ENCODE data around the gene EPX. TPM values are rescaled to one million over a fixed set of nuclear protein-coding genes. Genes with fewer than 3 reads are reported as not detected.

The EPX gene
- polyA plus RNA-seq, 2 of the 4 experiments (the other 2 are of a cell fraction) = not detected

DNA sequence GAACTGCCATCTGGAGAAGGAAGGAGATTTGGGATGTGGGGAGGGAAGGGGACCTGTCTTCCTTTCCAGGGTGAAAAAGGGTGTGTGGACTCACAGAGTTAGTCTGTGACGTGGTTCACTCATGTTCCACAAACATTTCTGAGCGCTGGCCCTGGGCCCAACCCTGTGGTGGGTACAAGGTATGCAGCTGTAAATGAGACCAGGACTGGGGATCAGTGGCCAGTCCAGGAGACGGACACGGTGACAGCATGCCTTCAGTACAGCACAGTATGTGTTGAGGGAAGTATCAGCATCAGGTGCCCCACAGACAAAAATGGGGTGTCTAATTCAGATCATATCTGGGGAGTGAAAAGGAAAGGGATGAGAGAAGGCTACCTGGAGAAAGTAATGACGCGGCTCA lies 5.5 kb upstream of the EPX start:
- FAIRE-seq (no peak), ATAC-seq (no peak), DNase-seq (ENCODE audit: low read depth in 1 of 2, low spot score in 1 of 2) (no peak)
- H3K27ac ChIP-seq = no peak overlapping the region
- H3K9me3 ChIP-seq = no peaks in the 10 kb centered on the region
- H3K4me2 ChIP-seq = no peak overlapping the region
- no peak overlapping the region for H3K4me3 ChIP-seq
- ChIA-PET CTCF (interaction anchor here (1.6 to 6.1 kb wide), 3 partner anchors 10 to 15 kb away, joined by 6 to 55 read pairs (median 24); no protein-coding TSS in a partner anchor), POLR2A (no interaction called here)
- WGBS (ENCODE audit: missing lambda C conversion rate) = 67% methylated on average over 6 of the region's 6 CpGs
- peaks cover 12% of the 10 kb centered on the region; the same call in 2 of the 3 replicates for H3K4me1 ChIP-seq
- TF ChIP-seq NPAS2 (CRISPR knock-in tag; IDR thresholded peaks at IDR 0.05; ENCODE audit: borderline replicate concordance) (no peak), TFCP2L1 (CRISPR knock-in tag; IDR thresholded peaks at IDR 0.05) (no peak), CEBPB (IDR thresholded peaks at IDR 0.05) (no peak), ZNF302 (CRISPR knock-in tag; IDR thresholded peaks at IDR 0.05) (no peak), ELK1 (IDR thresholded peaks at IDR 0.05; ENCODE audit: low read depth, low read length) (no peak), MAZ (IDR thresholded peaks at IDR 0.05; ENCODE audit: borderline replicate concordance, low read depth, low read length) (no peak), RCOR1 (IDR thresholded peaks at IDR 0.05; ENCODE audit: low read depth, low read length) (no peak), FOSL2 (IDR thresholded peaks at IDR 0.05) (no peak), FOSL2 (CRISPR knock-in tag; IDR thresholded peaks at IDR 0.05) (no peak), ESRRA (IDR thresholded peaks at IDR 0.05; ENCODE audit: borderline replicate concordance, low read length) (no peak), TP53 (CRISPR knock-in tag; IDR thresholded peaks at IDR 0.05) (no peak), RFX5 (IDR thresholded peaks at IDR 0.05) (no peak)

GRCh38 chr17:58187675-58188074 lies 4.9 kb upstream of the EPX start:
- ChIA-PET CTCF (interaction anchor here (1.4 to 6.1 kb wide), 3 partner anchors 11 to 15 kb away, joined by 3 to 55 read pairs (median 6); no protein-coding TSS in a partner anchor), POLR2A (no interaction called here)
- 21% methylated on average over 7 of the region's 7 CpGs for WGBS (ENCODE audit: missing lambda C conversion rate)
- H3K27ac ChIP-seq = no peak overlapping the region
- TF ChIP-seq SMC3 (IDR thresholded peaks at IDR 0.05) (no peak), NFE2L2 (conservative IDR thresholded peaks at IDR 0.05; ENCODE audit: low read length) (no peak), BCL3 (IDR thresholded peaks at IDR 0.05) (no peak), RARB (CRISPR knock-in tag; IDR thresholded peaks at IDR 0.05) (no peak), CEBPB (IDR thresholded peaks at IDR 0.05) (no peak)
- FAIRE-seq (no peak), ATAC-seq (no peak), DNase-seq (ENCODE audit: low read depth in 1 of 2, low spot score in 1 of 2) (no peak)
- H3K4me3 ChIP-seq = no peak overlapping the region
- no peak overlapping the region for H3K4me2 ChIP-seq
- no peaks in the 10 kb centered on the region for H3K9me3 ChIP-seq
- H3K4me1 ChIP-seq = peaks cover 12% of the 10 kb centered on the region; the same call in 2 of the 3 replicates

DNA sequence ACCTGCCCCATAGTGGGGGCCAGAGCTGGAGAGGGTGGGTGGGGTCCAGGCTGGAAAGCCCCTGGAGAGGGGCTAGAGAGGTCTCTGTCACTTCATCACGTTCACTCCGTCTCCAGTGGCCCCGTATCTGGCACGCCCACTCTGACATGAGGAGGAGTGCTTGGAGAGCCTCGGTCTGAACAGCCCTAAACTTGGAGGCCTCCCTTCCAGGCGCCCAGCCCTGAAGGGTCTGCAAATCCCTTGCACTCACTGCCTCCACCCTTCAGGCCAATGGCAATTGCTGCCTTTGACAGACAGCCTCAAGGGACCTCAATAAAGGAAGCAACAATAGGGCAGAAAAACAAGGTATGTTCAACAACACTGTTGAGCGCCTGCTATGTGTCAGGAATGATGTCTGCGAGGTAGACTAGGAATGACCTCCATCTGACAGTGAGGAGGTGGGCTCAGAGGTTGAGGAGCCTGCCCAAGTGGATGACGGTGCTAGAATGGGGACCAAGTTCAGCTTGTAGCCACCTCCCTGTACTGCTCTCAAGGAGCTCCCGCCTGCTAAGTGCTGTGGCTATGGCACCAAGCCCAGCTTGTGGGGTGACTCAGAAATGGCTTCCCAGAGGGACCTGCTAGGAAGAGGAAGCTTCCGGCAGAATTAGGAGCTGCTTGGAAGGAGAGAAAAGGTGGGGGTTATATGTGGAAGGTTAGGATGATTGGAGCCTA lies 2.9 kb upstream of the EPX start:
- Histone ChIP-seq H3K4me1 (peaks cover 12% of the 10 kb centered on the region; the same call in 2 of the 3 replicates), H3K4me2 (peak overlapping the region; percentile 52), H3K9me3 (no peaks in the 10 kb centered on the region), H3K27ac (no peak overlapping the region), H3K4me3 (no peak overlapping the region)
- ChIA-PET CTCF (interaction anchor here (0.6 to 6.1 kb wide), 5 partner anchors 11 to 683 kb away, joined by 3 to 55 read pairs (median 3); no protein-coding TSS in a partner anchor), POLR2A (interaction anchor here (0.6 to 0.8 kb wide), 2 partner anchors 46 to 107 kb away, joined by 3 read pairs; no protein-coding TSS in a partner anchor)
- peak; percentile 54 to 71 for DNase-seq (ENCODE audit: low read depth in 1 of 2, low spot score in 1 of 2)
- TF ChIP-seq ZC3H11A (IDR thresholded peaks at IDR 0.05) (no peak), BHLHE40 (IDR thresholded peaks at IDR 0.05; ENCODE audit: low read depth, low read length) (no peak), ELK1 (IDR thresholded peaks at IDR 0.05; ENCODE audit: low read depth, low read length) (no peak), PBX3 (IDR thresholded peaks at IDR 0.05) (no peak), ZNF302 (CRISPR knock-in tag; IDR thresholded peaks at IDR 0.05) (no peak), ESRRA (IDR thresholded peaks at IDR 0.05; ENCODE audit: borderline replicate concordance, low read length) (no peak), POLR2A (IDR thresholded peaks at IDR 0.05; ENCODE audit: low read length) (no peak), HOXA7 (CRISPR knock-in tag; IDR thresholded peaks at IDR 0.05) (no peak), CHD2 (IDR thresholded peaks at IDR 0.05; ENCODE audit: low read length, partially characterized antibody) (no peak), MAX (IDR thresholded peaks at IDR 0.05) (no peak), NPAS2 (CRISPR knock-in tag; IDR thresholded peaks at IDR 0.05; ENCODE audit: borderline replicate concordance) (no peak), CEBPB (IDR thresholded peaks at IDR 0.05) (no peak)
- TF ChIP-seq, protein P1, sequence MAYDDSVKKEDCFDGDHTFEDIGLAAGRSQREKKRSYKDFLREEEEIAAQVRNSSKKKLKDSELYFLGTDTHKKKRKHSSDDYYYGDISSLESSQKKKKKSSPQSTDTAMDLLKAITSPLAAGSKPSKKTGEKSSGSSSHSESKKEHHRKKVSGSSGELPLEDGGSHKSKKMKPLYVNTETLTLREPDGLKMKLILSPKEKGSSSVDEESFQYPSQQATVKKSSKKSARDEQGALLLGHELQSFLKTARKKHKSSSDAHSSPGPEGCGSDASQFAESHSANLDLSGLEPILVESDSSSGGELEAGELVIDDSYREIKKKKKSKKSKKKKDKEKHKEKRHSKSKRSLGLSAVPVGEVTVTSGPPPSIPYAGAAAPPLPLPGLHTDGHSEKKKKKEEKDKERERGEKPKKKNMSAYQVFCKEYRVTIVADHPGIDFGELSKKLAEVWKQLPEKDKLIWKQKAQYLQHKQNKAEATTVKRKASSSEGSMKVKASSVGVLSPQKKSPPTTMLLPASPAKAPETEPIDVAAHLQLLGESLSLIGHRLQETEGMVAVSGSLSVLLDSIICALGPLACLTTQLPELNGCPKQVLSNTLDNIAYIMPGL (CRISPR knock-in tag; IDR thresholded peaks at IDR 0.05; ENCODE audit: borderline replicate concordance) = no peak
- FAIRE-seq = no peak
- ATAC-seq = peak; percentile 62 to 71
- WGBS (ENCODE audit: missing lambda C conversion rate) = 35% methylated on average over 11 of the region's 11 CpGs
